HG02943 (cell line): ENCODE measurements around the gene HNRNPDL.
"Not testable (repeated sequence)": the region's sequence is repeated elsewhere in the genome, so short reads cannot be mapped to it uniquely, and the experiment has no call there.

Experiments
- ATAC-seq: cut with Tn5 transposase; IDR thresholded peaks from one replicate; pipeline ENCODE4 v1.9.1; 2021; ENCODE audit warnings: mild to moderate bottlenecking, low read depth, moderate library complexity; ENCODE audit not compliant: unreplicated experiment

Gene HNRNPDL

GRCh38 chr4:82394896-82395295 lies 35.4 kb downstream of the HNRNPDL start:
- no peak for ATAC-seq

GRCh38 chr4:82390061-82390460 lies 40.2 kb downstream of the HNRNPDL start:
- ATAC-seq: not testable (repeated sequence)

DNA sequence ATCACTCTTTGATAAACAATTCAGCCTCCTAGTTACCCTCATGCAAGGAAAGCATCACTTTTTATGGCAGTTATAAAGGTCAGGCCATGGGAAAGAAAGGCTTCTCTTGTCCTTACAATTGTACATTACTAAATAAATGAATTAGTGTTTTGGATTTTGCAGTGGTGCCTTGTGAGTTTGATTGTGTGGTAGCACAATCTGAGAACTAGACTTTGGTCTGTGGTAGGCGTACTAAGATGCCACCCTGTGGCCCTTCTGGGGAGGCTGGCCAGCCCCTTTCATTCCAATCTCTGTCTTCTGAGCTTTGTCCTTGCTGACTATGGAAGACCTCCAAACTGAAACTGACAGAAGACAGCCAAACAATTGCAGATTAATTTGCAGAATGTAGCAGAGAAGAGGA lies 41.9 kb downstream of the HNRNPDL start:
- no peak for ATAC-seq

DNA sequence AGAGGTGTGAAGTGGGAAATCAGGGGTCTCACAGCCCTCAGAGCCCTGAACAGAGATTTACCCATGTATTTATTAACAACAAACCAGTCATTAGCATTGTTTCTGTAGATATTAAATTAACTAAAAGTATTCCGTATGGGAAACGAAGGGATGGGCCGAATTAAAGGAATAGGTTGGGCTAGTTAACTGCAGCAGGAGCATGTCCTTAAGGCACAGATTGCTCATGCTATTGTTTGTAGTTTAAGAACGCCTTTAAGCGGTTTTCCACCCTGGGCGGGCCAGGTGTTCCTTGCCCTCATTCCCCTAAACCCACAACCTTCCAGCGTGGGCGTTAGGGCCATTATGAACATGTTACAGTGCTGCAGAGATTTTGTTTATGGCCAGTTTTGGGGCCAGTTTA lies 44.0 kb downstream of the HNRNPDL start:
- ATAC-seq: not testable (repeated sequence)

DNA sequence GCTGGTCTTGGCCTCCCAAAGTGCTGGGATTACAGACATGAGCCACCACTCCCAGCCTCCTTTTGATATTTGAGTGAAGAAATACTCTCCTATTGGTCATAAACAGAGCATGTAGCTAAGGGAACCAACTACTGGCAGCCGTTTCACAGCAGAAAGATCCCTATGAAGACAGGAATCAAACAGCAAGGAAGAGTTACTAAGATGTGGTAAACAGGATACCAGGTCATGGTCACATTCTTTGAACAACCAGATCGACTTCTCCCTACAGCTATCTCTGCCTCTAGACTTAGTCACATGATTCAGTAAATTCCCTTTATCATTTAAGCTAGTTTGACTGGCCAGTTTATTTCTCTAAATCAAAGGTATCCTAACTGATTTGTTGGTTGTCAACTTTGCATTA lies 47.5 kb downstream of the HNRNPDL start:
- ATAC-seq: no peak

DNA sequence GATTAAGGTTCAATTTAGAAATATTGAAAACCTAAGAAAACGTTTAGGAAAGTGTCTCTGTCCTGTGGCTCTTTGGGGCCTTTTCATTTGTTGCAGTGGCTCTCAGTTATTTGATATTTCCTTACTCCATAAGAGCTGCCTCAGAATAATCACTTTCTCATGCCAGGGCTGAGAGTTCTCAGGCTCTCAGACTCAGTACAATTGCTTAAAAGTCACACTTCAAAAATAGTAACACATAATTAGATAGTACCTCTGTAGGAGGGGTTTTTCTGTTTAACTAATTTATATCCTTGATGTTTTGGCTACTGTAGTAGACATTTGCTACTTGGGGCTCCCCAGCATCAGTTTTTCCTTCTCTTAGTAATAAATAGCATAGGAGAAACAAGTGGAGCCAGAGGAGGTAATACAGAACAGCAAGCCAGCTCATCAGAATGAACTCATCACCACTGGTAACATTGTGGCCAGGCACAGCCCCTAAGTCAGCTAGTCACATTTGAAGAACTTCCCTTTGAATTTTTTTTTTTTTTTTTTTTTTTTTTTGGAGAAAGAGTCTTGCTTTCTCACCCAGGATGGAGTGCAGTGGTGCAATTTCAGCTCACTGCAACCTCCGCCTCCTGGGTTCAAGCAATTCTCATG lies 48.5 kb downstream of the HNRNPDL start:
- no peak for ATAC-seq

DNA sequence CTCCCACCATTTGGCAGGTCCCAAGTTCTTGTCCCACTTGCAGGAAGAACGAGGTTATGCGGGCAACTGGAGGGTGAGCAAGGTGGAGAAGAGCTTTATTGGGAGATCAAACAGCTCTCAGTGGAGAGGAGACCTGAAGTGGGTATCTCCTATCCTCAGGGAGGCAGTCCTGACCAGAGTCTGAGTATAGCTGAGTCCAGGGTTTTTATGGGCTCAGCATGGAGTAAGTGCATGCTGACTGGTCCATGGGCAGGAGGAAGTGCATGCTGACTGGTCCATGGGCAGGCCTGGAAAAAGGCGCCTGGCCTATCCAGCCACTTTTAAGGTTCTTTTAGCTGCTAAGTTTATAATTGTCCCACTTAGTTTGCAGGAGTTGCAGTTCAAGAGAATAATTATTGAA lies 49.0 kb downstream of the HNRNPDL start:
- no peak for ATAC-seq

DNA sequence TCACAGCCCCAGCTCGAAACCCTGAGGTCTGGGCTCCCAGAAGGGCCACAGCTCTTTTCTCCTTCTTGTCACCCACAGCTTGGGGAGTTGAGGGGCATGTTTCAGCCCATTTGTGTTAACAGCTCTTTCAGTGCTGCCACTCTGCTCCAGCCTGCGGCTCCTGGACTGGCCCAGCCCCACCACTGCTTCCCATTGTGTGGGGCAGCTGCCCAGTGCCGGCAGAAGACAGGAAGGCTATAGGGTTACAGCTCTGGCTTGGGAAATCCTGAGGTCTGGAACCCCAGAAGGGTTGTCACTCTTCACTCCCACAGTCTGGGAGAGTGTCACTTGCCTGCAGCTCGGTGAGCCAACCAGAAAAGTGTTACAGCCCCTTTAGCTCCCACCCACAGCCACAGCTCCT lies 49.4 kb downstream of the HNRNPDL start:
- no peak for ATAC-seq

DNA sequence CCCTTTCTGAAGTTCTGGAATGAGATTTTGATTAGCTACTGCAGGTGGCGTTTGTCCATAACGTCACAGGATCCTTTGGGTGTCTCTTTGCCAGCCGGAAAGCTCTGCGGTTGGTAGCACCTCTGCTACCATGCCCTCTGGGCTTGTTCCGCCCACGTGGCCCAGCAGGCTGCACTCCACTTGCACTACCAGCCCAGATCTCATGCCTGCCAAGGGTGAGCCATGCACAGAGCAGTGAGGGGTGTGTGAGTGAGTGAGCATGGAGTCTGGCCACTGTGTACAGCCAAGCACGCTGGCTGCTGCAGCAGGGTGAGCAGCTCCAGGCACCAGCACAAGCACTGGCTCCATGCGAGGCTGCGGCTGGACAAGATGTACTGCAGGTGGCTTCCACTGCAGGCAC lies 49.9 kb downstream of the HNRNPDL start:
- ATAC-seq: no peak

GRCh38 chr4:82376109-82376508 lies 54.2 kb downstream of the HNRNPDL start:
- ATAC-seq: no peak

- peak; percentile 95 for ATAC-seq
These were observed 56.2 kb downstream of the HNRNPDL start, which contains the start of gene HNRNPD for GRCh38 chr4:82373816-82374625. TSS of gene HNRNPD (minus strand) at chr4:82373991. CDS start at chr4:82373678, 313 bp downstream.

DNA sequence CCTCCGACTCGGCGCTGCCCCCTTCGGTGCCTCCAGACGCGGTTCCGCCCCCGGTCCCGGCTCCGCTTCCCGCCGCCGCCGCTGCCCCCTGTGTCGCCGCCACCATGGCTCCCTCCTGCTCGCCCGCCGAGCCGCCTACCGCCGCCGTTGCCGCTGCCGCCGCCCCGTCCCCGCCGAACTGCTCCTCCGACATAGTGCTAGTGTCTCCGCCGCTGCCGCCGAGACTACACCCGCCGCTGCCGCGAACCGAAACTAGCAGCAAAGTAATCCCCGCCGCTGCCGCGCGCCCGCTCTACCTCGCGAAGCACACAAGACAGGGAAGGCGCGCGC lies 56.8 kb downstream of the HNRNPDL start:
- peak; percentile 14 for ATAC-seq
